ENCODE results near the gene KIAA1549.
"Not testable (repeated sequence)": the region's sequence is repeated elsewhere in the genome, so short reads cannot be mapped to it uniquely, and the experiment has no call there.

The KIAA1549 gene

DNA sequence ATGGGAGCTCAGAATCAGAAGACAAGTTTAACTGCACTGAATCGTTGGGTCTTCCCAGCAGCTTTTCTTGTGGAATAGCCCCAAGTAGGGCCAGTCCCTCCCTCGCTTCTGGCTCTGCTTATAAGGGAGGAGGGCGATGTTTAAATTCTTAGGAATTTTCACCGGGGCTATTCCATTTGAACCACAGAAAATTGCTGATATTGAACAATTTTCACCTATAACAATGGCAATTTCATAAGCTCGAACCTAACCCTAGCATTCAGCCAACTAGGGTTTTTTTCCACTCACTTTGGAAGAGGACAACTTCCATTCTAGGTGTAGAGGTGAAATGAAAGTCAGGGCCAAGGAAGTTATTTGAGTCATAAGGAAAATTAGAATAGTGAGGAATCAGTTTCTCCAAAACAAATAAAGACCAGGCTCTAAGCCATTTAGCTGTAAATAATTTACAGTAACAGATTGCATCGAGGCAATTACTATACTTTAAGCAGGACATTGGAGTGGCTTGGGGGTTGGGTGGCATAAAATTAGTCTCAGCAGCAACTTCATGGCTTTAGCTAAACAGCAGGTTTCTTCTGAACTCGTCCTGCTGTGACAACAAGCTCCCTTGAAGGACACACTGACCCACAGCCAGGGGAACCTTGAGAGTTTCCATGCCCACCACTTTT lies 181.7 kb downstream of the KIAA1549 start:
- no peak for DNase-seq

DNA sequence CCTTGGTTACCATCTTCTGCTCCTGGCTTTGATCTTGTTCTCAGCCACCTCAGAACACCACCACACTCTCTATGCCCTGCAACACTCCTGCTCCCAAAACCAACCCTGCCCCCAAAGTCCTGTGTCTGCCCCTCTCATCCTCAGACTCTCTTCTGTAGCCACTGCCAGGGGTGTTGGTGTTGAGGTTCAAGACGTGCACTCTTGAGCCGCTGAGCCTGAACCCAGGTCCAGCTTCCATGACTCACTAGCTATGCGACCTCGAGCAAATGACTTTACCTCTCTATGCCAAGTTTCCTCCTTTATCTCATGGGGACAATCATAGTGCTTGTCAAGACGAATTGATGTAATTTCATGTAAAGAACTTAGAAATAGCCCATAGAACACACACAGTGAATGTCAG lies 182.4 kb downstream of the KIAA1549 start:
- DNase-seq = no peak

DNA sequence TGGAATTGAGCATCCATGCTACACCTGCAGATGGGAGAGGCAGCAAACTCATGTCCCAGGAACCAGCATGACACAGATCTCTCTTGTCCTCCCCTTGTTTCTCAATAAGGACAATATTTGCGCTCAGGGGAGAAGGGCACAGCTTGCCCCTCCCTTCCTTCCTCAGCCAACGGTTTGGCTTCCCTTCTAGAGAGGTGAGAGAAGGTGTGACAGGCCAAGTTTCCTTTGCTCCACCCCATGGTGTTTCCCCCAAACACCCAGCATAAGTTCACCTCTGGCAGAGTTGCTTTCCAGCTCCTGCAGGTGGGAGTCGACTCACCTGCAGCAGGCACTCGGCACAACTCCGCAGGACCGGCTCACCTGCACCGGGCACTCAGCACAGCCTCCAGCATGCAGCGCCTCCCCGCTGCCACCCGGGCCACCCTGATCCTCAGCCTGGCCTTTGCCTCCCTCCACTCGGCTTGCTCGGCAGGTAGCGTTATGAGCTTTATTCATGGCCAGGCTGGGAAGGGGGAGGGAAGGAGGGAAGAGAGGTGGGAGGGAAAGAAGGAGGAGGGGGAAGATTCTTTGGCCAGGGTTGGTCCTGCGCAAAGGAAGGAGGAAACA lies 183.4 kb downstream of the KIAA1549 start, which contains the start of the genes ATP6V0A4 and TMEM213:
Gene ATP6V0A4 (minus strand): TSS at position 482 of the 606 bp plus-strand sequence. CDS start 26,949 bp downstream, outside the sequence.
Gene TMEM213 (plus strand): TSS at position 280 of the 606 bp plus-strand sequence. CDS start 111 bp downstream, at position 391.
- DNase-seq = peak; percentile 13

DNA sequence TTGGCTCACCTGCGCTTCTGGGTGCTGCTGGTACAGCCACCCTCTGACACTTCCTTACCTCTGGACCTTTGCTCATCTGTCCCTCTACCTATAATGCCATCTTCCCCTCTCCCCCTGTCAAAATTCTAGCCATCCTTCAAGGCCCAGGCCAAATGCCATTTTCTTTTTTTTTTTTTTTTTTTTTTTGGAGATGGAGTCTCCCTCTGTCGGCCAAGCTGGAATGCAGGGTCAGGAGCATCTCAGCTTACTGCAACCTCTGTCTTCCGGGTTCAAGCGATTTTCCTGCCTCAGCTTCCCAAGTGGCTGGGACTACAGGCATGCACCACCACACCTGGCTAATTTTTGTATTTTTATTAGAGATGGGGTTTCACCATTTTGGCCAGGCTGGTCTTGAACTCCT lies 184.1 kb downstream of the KIAA1549 start:
- DNase-seq = not testable (repeated sequence)

DNA sequence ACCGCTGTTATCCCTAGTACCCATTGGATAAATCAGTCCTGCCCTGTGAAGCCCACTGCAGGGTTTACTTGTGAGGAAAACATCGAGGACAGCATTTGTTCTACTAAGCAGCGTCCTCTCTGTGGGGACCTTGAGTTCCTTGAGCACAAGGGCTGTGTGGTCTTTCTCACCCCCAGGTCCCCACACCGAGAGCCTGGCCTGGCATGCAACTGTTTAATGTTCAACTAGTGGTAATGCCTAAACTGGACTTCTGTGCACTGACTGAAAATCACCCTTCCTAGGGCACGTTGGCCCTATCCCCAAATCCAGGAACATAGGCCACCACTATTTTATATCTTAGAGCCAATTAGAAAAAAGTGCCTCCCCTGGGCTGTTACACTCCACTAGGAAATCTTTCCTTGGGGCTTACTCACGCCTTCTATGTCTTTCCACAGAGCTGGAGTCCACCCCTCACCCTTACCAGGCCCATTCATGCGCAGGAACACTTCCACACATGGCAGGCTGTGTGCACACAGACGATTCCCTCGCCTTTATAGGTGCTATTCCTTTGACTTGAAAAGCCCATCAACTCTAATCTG lies 185.1 kb downstream of the KIAA1549 start:
- no peak for DNase-seq

DNA sequence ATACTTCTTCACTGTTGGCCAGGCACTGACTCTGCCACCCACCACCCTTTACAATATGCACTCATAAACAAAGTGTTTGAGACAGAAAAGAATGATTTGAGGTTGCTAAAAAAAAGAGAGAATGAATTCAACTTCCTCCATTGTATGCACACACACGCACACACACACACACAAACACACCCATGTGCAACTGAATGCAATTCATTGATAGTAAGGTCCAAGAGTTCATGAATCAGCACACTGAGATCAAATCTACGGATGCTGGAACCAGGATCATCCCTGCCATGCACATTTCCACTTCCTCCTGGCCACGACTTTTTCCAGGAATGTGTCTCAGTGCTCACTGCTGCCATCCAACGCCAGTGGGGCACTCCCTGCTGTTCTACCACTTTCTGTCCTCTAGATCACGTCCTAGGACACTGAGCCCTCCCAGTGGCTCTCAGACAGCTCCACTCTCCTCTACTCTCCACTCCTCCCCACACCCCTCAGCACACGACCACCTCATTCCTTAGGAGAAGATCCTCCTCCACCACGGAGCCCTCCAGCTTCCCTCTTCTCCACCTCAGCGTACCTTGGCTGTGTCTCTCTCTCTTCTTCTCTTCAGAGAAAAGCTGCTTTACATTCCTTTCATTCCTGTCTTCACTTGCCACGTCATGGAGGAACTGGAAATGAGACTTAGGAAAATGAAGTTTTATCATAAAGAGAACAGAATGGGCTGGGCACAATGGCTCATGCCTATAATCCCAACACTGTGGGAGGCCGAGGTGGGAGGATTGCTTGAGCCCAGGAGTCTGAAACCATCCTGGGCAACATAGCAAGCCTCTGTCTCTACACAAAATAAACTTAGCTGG lies 195.4 kb downstream of the KIAA1549 start:
- no peak for DNase-seq

DNA sequence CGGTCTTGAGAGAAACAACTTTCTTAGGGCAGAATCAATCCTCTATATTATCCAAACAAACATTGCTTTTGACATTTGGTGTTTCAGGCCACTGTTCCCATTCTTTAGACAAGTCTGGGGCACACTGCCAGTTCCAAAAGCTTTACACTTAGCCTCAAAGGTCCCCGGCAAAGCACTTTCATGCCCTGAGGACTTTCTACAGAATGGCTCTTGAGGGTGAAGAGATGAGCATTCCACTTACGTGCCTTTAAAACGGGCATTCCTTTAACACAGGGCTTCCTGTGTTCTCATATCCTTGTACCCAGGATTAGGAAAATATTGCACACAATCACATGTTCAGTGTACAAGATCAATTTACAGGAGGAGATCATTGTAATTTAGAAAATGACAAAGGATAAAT lies 196.5 kb downstream of the KIAA1549 start:
- no peak for DNase-seq

All from CD4-positive, alpha-beta T cell treated with Interleukin-6 for 4 hours (primary cell).